Measurements from ENCODE around the gene UBQLN3. TPM values are rescaled to one million over a fixed set of nuclear protein-coding genes. Genes with fewer than 3 reads are reported as not detected.

UBQLN3 gene
- total and polyA plus RNA-seq, 7 experiments from 2014 or later: 0.32 to 0.57 (median 0.49) TPM; not detected in 4

GRCh38 chr11:5507933-5508305, 1.8 kb downstream of the UBQLN3 start:
- Histone ChIP-seq H3K9me3 (ENCODE audit: control insufficient read depth in 2 of 3, low read length in 3 of 3) (no peaks in the 10 kb centered on the region), H3K27me3 (ENCODE audit: control insufficient read depth in 2 of 2, insufficient read depth in 2 of 2, low read length in 2 of 2) (no peaks in the 10 kb centered on the region), H3K4me1 (ENCODE audit: control insufficient read depth in 2 of 2, insufficient read depth in 2 of 2, low read length in 2 of 2) (no peaks in the 10 kb centered on the region), H3K36me3 (ENCODE audit: control insufficient read depth in 2 of 3, insufficient read depth in 3 of 3, low read length in 3 of 3) (no peaks in the 10 kb centered on the region), H3K4me3 (ENCODE audit: low read length) (no peak overlapping the region), H3K27ac (ENCODE audit: low read depth, low read length) (no peak overlapping the region)
- intact Hi-C loops (cut with micrococcal nuclease): no loop called here
- Mint-ChIP-seq H3K27me3 (peaks cover 2 to 15% (median 12%) of the 10 kb centered on the region in 5 donors), H3K9me3 (no peaks in the 10 kb centered on the region), H3K4me3 (no peak overlapping the region), H3K4me1 (no peaks in the 10 kb centered on the region), H3K36me3 (no peaks in the 10 kb centered on the region), H3K27ac (no peak overlapping the region)
- CTCF ChIA-PET: no interaction called here
- no peak for ATAC-seq
- no peak for DNase-seq
- POLR2A ChIA-PET: no interaction called here

GRCh38 chr11:5507177-5507932, 2.4 kb downstream of the UBQLN3 start:
- Histone ChIP-seq H3K4me3 (ENCODE audit: low read length) (no peak overlapping the region), H3K36me3 (ENCODE audit: control insufficient read depth in 2 of 3, insufficient read depth in 3 of 3, low read length in 3 of 3) (no peaks in the 10 kb centered on the region), H3K27me3 (ENCODE audit: control insufficient read depth in 2 of 2, insufficient read depth in 2 of 2, low read length in 2 of 2) (no peaks in the 10 kb centered on the region), H3K27ac (ENCODE audit: low read depth, low read length) (no peak overlapping the region), H3K9me3 (ENCODE audit: control insufficient read depth in 2 of 3, low read length in 3 of 3) (no peaks in the 10 kb centered on the region), H3K4me1 (ENCODE audit: control insufficient read depth in 2 of 2, insufficient read depth in 2 of 2, low read length in 2 of 2) (no peaks in the 10 kb centered on the region)
- H3K36me3 Mint-ChIP-seq: no peaks in the 10 kb centered on the region
- no peak overlapping the region for H3K4me3 Mint-ChIP-seq
- no peaks in the 10 kb centered on the region for H3K4me1 Mint-ChIP-seq
- H3K9me3 Mint-ChIP-seq: no peaks in the 10 kb centered on the region
- H3K27me3 Mint-ChIP-seq: peaks cover 5 to 18% (median 11%) of the 10 kb centered on the region in 5 donors
- intact Hi-C loops (cut with micrococcal nuclease): no loop called here
- POLR2A ChIA-PET: no interaction called here
- CTCF ChIA-PET: no interaction called here
- DNase-seq: no peak
- H3K27ac Mint-ChIP-seq: no peak overlapping the region
- ATAC-seq: no peak

- Histone ChIP-seq H3K27ac (ENCODE audit: low read depth, low read length) (no peak overlapping the region), H3K9me3 (ENCODE audit: control insufficient read depth in 2 of 3, low read length in 3 of 3) (no peaks in the 10 kb centered on the region), H3K4me1 (ENCODE audit: control insufficient read depth in 2 of 2, insufficient read depth in 2 of 2, low read length in 2 of 2) (no peaks in the 10 kb centered on the region), H3K36me3 (ENCODE audit: control insufficient read depth in 2 of 3, insufficient read depth in 3 of 3, low read length in 3 of 3) (no peaks in the 10 kb centered on the region), H3K27me3 (ENCODE audit: control insufficient read depth in 2 of 2, insufficient read depth in 2 of 2, low read length in 2 of 2) (no peaks in the 10 kb centered on the region), H3K4me3 (ENCODE audit: low read length) (no peak overlapping the region)
- Mint-ChIP-seq H3K27ac (no peak overlapping the region), H3K4me1 (no peaks in the 10 kb centered on the region), H3K4me3 (no peak overlapping the region), H3K27me3 (peaks cover 3 to 21% (median 12%) of the 10 kb centered on the region in 5 donors), H3K9me3 (no peaks in the 10 kb centered on the region), H3K36me3 (no peaks in the 10 kb centered on the region)
- DNase-seq (no peak), ATAC-seq (no peak)
- POLR2A ChIA-PET: no interaction called here
- CTCF ChIA-PET: no interaction called here
- intact Hi-C loops (cut with micrococcal nuclease): no loop called here
Measured at GRCh38 chr11:5505363-5506048, 4.3 kb downstream of the UBQLN3 start.

- peaks cover 2 to 21% (median 12%) of the 10 kb centered on the region in 5 donors for H3K27me3 Mint-ChIP-seq
- no peak overlapping the region for H3K4me3 Mint-ChIP-seq
- ChIA-PET POLR2A (no interaction called here), CTCF (no interaction called here)
- DNase-seq: no peak
- H3K27me3 ChIP-seq (ENCODE audit: control insufficient read depth in 2 of 2, insufficient read depth in 2 of 2, low read length in 2 of 2): no peaks in the 10 kb centered on the region
- peaks cover 0 to 2% (median 0%) of the 10 kb centered on the region in 11 donors for H3K9me3 Mint-ChIP-seq
- no peaks in the 10 kb centered on the region for H3K4me1 ChIP-seq (ENCODE audit: control insufficient read depth in 2 of 2, insufficient read depth in 2 of 2, low read length in 2 of 2)
- intact Hi-C loops (cut with micrococcal nuclease): no loop called here
- H3K4me1 Mint-ChIP-seq: no peaks in the 10 kb centered on the region
- no peaks in the 10 kb centered on the region for H3K36me3 Mint-ChIP-seq
- no peaks in the 10 kb centered on the region for H3K9me3 ChIP-seq (ENCODE audit: control insufficient read depth in 2 of 3, low read length in 3 of 3)
- no peak overlapping the region for H3K27ac ChIP-seq (ENCODE audit: low read depth, low read length)
- no peak for ATAC-seq
- H3K36me3 ChIP-seq (ENCODE audit: control insufficient read depth in 2 of 3, insufficient read depth in 3 of 3, low read length in 3 of 3): no peaks in the 10 kb centered on the region
- no peak overlapping the region for H3K4me3 ChIP-seq (ENCODE audit: low read length)
- H3K27ac Mint-ChIP-seq: no peak overlapping the region
Measured at GRCh38 chr11:5504403-5504921, 5.3 kb downstream of the UBQLN3 start.

GRCh38 chr11:5500393-5500801, 9.4 kb downstream of the UBQLN3 start:
- H3K9me3 Mint-ChIP-seq: peaks cover 0 to 3% (median 0%) of the 10 kb centered on the region in 11 donors
- H3K27me3 Mint-ChIP-seq: peaks cover 0 to 13% (median 8%) of the 10 kb centered on the region in 5 donors
- Histone ChIP-seq H3K9me3 (ENCODE audit: control insufficient read depth in 2 of 3, low read length in 3 of 3) (no peaks in the 10 kb centered on the region), H3K27ac (ENCODE audit: low read depth, low read length) (no peak overlapping the region), H3K27me3 (ENCODE audit: control insufficient read depth in 2 of 2, insufficient read depth in 2 of 2, low read length in 2 of 2) (no peaks in the 10 kb centered on the region), H3K4me1 (ENCODE audit: control insufficient read depth in 2 of 2, insufficient read depth in 2 of 2, low read length in 2 of 2) (no peaks in the 10 kb centered on the region), H3K4me3 (ENCODE audit: low read length) (no peak overlapping the region), H3K36me3 (ENCODE audit: control insufficient read depth in 2 of 3, insufficient read depth in 3 of 3, low read length in 3 of 3) (no peaks in the 10 kb centered on the region)
- H3K27ac Mint-ChIP-seq: no peak overlapping the region
- no peaks in the 10 kb centered on the region for H3K36me3 Mint-ChIP-seq
- H3K4me1 Mint-ChIP-seq: no peaks in the 10 kb centered on the region
- intact Hi-C loops (cut with micrococcal nuclease): no loop called here
- ChIA-PET CTCF (no interaction called here), POLR2A (no interaction called here)
- no peak for DNase-seq
- no peak for ATAC-seq
- no peak overlapping the region for H3K4me3 Mint-ChIP-seq

- ATAC-seq (no peak), DNase-seq (no peak)
- intact Hi-C loops (cut with micrococcal nuclease): no loop called here
- no peaks in the 10 kb centered on the region for H3K4me1 ChIP-seq (ENCODE audit: control insufficient read depth in 2 of 2, insufficient read depth in 2 of 2, low read length in 2 of 2)
- Mint-ChIP-seq H3K4me1 (no peaks in the 10 kb centered on the region), H3K27me3 (peaks cover 0 to 12% (median 8%) of the 10 kb centered on the region in 5 donors), H3K4me3 (no peak overlapping the region), H3K27ac (no peak overlapping the region), H3K36me3 (no peaks in the 10 kb centered on the region), H3K9me3 (peaks cover 0 to 3% (median 0%) of the 10 kb centered on the region in 11 donors)
- no peaks in the 10 kb centered on the region for H3K9me3 ChIP-seq (ENCODE audit: control insufficient read depth in 2 of 3, low read length in 3 of 3)
- ChIA-PET CTCF (no interaction called here), POLR2A (no interaction called here)
- no peak overlapping the region for H3K27ac ChIP-seq (ENCODE audit: low read depth, low read length)
- H3K4me3 ChIP-seq (ENCODE audit: low read length): no peak overlapping the region
- H3K27me3 ChIP-seq (ENCODE audit: control insufficient read depth in 2 of 2, insufficient read depth in 2 of 2, low read length in 2 of 2): no peaks in the 10 kb centered on the region
- no peaks in the 10 kb centered on the region for H3K36me3 ChIP-seq (ENCODE audit: control insufficient read depth in 2 of 3, insufficient read depth in 3 of 3, low read length in 3 of 3)
Measured at GRCh38 chr11:5499671-5500070, 10.1 kb downstream of the UBQLN3 start.
